Muscle of leg (tissue), 11 donors: ENCODE results near the gene SIRPA. TPM values are rescaled to one million over a fixed set of nuclear protein-coding genes. Genes with fewer than 3 reads are reported as not detected.

ENCODE experiments used
- DNase-seq: peaks from one replicate; pipeline ENCODE4 v3.0.0; 2013
- H3K27ac ChIP-seq: one replicate; pipeline ENCODE4 v1.5.1; 2013; ENCODE audit warnings: mild to moderate bottlenecking, low read length, control low read depth
- H3K27me3 ChIP-seq: one replicate; pipeline ENCODE4 v1.6.1; 2013; ENCODE audit warnings: low read length; ENCODE audit not compliant: control insufficient read depth, insufficient read depth
- H3K36me3 ChIP-seq: one replicate; pipeline ENCODE4 v1.6.1; 2013; ENCODE audit warnings: low read length; ENCODE audit not compliant: control insufficient read depth, insufficient read depth
- H3K4me1 ChIP-seq: one replicate; pipeline ENCODE4 v1.6.1; 2013; ENCODE audit warnings: low read length; ENCODE audit not compliant: control insufficient read depth, insufficient read depth
- H3K4me3 ChIP-seq: one replicate; pipeline ENCODE4 v1.5.1; 2013; ENCODE audit warnings: low read length, control low read depth
- H3K9me3 ChIP-seq: replicated peaks from 2 replicates; pipeline ENCODE4 v1.6.1; 2013; ENCODE audit warnings: low read depth, low read length; ENCODE audit not compliant: control insufficient read depth
- WGBS: methylation state at CpG from one replicate; pipeline ENCODE4 v1.1.5; 2013; ENCODE audit warnings: missing lambda C conversion rate; ENCODE audit not compliant: insufficient coverage; 5-methylcytosine and 5-hydroxymethylcytosine counted together
- polyA plus RNA-seq, 8 donors: library from polyadenylated mRNA; unstranded; fragments of 120-200 nt; gene quantifications; one replicate each; pipeline versions ENCODE4 v1.2.1 to v1.2.3, GENCODE V29; 2013; ENCODE audit warnings: inconsistent platforms in 1 of 8, low replicate concordance in 1 of 8; ENCODE audit not compliant: insufficient read length in 8 of 8, insufficient read depth in 1 of 8
- total RNA-seq: library from RNA; stranded (reverse); fragments of 120-200 nt; gene quantifications from one replicate; pipeline ENCODE4 v1.2.4, GENCODE V29; 2013

Gene SIRPA
- total and polyA plus RNA-seq, 9 donors = 13.3 to 28.4 (median 24.9) TPM

DNA sequence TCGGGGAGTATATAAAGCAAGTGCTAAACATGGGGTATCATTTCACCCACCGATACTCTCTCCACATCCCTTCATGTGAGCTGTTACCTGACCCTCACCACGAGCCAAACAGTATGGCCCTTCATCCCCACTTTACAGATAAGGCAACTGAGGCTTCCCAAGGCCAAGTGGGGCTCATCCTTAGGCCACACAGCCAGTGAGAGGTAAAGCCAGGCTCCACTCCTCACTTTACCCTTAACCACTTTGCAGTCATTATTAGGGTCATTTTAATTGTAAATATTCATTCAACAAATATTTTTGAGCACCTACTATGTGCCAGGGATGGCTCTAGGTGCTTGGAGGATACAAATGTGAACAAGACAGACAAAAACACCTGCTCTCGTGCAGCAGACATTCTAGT lies 7.0 kb downstream of the SIRPA start:
- H3K27ac ChIP-seq = no peak overlapping the region
- peaks cover 24% of the 10 kb centered on the region for H3K4me1 ChIP-seq
- no peak overlapping the region for H3K4me3 ChIP-seq
- peaks cover 7% of the 10 kb centered on the region for H3K36me3 ChIP-seq
- no peaks in the 10 kb centered on the region for H3K27me3 ChIP-seq
- H3K9me3 ChIP-seq = no peaks in the 10 kb centered on the region
- WGBS = 86% methylated on average over 1 of the region's 4 CpGs
- no peak for DNase-seq

GRCh38 chr20:1904135-1904534 lies 8.9 kb downstream of the SIRPA start:
- peaks cover 7% of the 10 kb centered on the region for H3K36me3 ChIP-seq
- no peak for DNase-seq
- no peaks in the 10 kb centered on the region for H3K9me3 ChIP-seq
- peaks cover 10% of the 10 kb centered on the region for H3K4me1 ChIP-seq
- no peak overlapping the region for H3K4me3 ChIP-seq
- H3K27ac ChIP-seq = no peak overlapping the region
- H3K27me3 ChIP-seq = no peaks in the 10 kb centered on the region
- 73% methylated on average over 7 of the region's 9 CpGs for WGBS

- no peak overlapping the region for H3K4me3 ChIP-seq
- H3K9me3 ChIP-seq = no peaks in the 10 kb centered on the region
- peaks cover 7% of the 10 kb centered on the region for H3K36me3 ChIP-seq
- no peak overlapping the region for H3K27ac ChIP-seq
- H3K4me1 ChIP-seq = peaks cover 10% of the 10 kb centered on the region
- H3K27me3 ChIP-seq = no peaks in the 10 kb centered on the region
- 71% methylated on average over 9 of the region's 10 CpGs for WGBS
- DNase-seq = no peak
Observed at GRCh38 chr20:1905009-1905408, 9.8 kb downstream of the SIRPA start.

DNA sequence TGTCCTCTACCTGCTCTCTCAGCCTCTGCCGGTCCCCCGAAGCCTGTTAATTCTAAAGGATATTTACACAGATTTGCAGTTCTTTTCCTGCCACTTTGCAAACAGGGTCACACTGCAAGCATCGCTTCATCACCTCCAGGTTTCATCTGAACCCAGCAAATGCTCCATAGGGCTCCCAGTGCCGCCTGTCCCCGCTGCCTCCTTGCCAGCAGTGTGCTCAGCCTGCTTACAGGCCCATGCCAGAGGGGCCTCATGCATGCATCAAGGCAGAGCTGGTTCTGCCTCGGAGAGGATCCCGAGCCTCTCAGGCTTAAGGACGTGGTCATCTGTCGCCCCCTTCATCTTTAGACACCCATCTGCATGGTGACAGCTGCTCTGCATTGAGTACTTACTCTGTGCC lies 10.5 kb downstream of the SIRPA start:
- Histone ChIP-seq H3K27ac (no peak overlapping the region), H3K27me3 (no peaks in the 10 kb centered on the region), H3K4me1 (peaks cover 4% of the 10 kb centered on the region), H3K36me3 (peaks cover 5% of the 10 kb centered on the region), H3K4me3 (no peak overlapping the region), H3K9me3 (no peaks in the 10 kb centered on the region)
- no peak for DNase-seq
- WGBS = 85% methylated on average over 9 of the region's 9 CpGs

GRCh38 chr20:1906361-1907051 lies 11.3 kb downstream of the SIRPA start:
- no peaks in the 10 kb centered on the region for H3K27me3 ChIP-seq
- no peak overlapping the region for H3K27ac ChIP-seq
- no peaks in the 10 kb centered on the region for H3K9me3 ChIP-seq
- DNase-seq = no peak
- H3K36me3 ChIP-seq = peaks cover 3% of the 10 kb centered on the region
- WGBS = 65% methylated on average over 8 of the region's 9 CpGs
- no peak overlapping the region for H3K4me3 ChIP-seq
- H3K4me1 ChIP-seq = peaks cover 1% of the 10 kb centered on the region

DNA sequence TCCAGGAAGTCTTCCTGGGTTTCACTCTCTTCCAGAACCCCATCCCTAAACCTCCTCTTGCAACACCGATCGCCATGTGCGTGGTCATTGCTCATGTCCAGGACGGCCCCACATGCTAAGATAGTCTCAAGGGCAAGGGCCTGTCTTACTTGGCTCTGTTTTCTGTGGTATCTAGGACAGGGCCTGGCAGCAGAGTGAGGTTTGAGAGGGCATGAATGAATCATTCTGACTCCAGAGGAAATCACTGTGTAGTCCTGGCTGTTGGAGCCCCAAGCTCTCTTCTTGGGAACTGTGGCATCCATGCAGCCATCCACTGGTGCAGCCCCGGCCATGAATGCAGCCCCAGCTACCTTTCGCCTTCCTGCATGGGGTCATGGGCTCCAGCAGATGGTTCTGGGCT lies 12.4 kb downstream of the SIRPA start:
- Histone ChIP-seq H3K27ac (no peak overlapping the region), H3K27me3 (no peaks in the 10 kb centered on the region), H3K36me3 (peaks cover 3% of the 10 kb centered on the region), H3K4me1 (no peaks in the 10 kb centered on the region), H3K9me3 (no peaks in the 10 kb centered on the region), H3K4me3 (no peak overlapping the region)
- DNase-seq = no peak
- 89% methylated on average over 2 of the region's 6 CpGs for WGBS

DNA sequence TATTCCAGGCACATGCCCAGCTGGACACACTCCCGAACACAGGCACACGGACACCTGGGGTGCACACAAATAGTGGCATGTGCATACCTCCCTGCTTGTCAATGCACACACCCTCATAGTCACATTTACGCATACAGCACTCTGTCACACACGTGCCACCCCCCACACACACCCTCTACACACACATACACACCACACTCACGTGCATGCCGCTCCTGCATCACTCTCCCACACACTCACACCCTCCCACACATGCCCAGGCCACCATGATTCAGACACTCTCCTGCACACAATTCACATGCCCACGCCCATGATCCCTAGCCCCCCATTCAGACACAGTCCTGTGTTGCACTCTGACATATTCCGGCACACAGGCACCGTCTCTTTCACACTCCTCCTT lies 13.0 kb downstream of the SIRPA start:
- no peaks in the 10 kb centered on the region for H3K9me3 ChIP-seq
- peaks cover 3% of the 10 kb centered on the region for H3K36me3 ChIP-seq
- no peak overlapping the region for H3K4me3 ChIP-seq
- H3K27me3 ChIP-seq = no peaks in the 10 kb centered on the region
- no peaks in the 10 kb centered on the region for H3K4me1 ChIP-seq
- WGBS = 85% methylated on average over 8 of the region's 9 CpGs
- no peak for DNase-seq
- no peak overlapping the region for H3K27ac ChIP-seq

DNA sequence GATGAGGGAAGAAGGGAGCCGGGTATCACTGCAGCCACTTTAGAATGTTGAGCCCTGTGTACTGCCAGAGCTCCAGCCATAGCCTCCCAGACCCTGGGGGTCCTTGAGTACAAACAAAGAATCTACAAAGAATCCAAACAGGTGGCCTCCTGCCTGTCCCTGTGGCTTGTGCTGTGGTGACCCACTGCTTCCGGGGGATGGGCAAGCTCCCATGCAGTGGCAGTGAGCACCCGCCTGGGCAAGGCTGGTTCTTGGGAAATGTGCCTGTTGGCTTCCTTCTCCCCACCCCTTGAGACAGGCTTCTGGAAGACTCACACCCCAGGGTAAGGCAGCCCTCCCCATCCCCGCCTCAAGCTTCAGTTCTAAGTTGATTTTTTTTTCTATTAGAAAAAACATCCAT lies 13.9 kb downstream of the SIRPA start:
- H3K27ac ChIP-seq = no peak overlapping the region
- H3K9me3 ChIP-seq = no peaks in the 10 kb centered on the region
- no peaks in the 10 kb centered on the region for H3K4me1 ChIP-seq
- H3K36me3 ChIP-seq = peaks cover 3% of the 10 kb centered on the region
- 100% methylated on average over 3 of the region's 4 CpGs for WGBS
- H3K27me3 ChIP-seq = no peaks in the 10 kb centered on the region
- H3K4me3 ChIP-seq = no peak overlapping the region
- DNase-seq = no peak

DNA sequence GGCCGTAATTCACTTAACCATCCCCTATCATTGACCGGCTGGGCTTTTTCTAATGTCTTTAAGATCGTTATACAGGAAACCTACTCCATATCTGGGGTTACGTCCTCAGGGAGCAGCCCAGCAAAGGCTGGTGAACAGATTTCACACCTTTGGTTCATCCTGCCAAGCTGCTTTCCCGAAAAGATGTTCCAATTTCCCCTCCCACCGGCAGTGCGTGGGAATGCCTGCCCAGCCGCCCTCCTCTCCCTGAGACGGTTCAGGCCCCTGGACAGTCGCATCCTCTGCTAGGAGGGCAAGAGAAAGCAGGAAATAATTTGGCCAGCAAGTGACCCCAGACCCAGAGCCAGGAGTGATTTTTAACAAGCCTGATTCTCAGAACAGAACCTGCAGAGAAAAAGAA lies 16.3 kb downstream of the SIRPA start:
- WGBS = 78% methylated on average over 9 of the region's 10 CpGs
- Histone ChIP-seq H3K4me1 (no peaks in the 10 kb centered on the region), H3K27me3 (no peaks in the 10 kb centered on the region), H3K9me3 (no peaks in the 10 kb centered on the region), H3K36me3 (peaks cover 12% of the 10 kb centered on the region), H3K27ac (no peak overlapping the region), H3K4me3 (no peak overlapping the region)
- no peak for DNase-seq

- no peak overlapping the region for H3K4me3 ChIP-seq
- no peak overlapping the region for H3K27ac ChIP-seq
- WGBS = 66% methylated on average over 5 of the region's 12 CpGs
- peaks cover 15% of the 10 kb centered on the region for H3K36me3 ChIP-seq
- H3K4me1 ChIP-seq = no peaks in the 10 kb centered on the region
- H3K27me3 ChIP-seq = no peaks in the 10 kb centered on the region
- DNase-seq = no peak
- no peaks in the 10 kb centered on the region for H3K9me3 ChIP-seq
Observed at GRCh38 chr20:1912053-1912452, 16.8 kb downstream of the SIRPA start.

- no peak overlapping the region for H3K27ac ChIP-seq
- H3K36me3 ChIP-seq = peaks cover 19% of the 10 kb centered on the region
- no peak for DNase-seq
- H3K9me3 ChIP-seq = no peaks in the 10 kb centered on the region
- no peaks in the 10 kb centered on the region for H3K4me1 ChIP-seq
- WGBS = 69% methylated on average over 6 of the region's 8 CpGs
- no peak overlapping the region for H3K4me3 ChIP-seq
- no peaks in the 10 kb centered on the region for H3K27me3 ChIP-seq
Observed at GRCh38 chr20:1912646-1913045, 17.4 kb downstream of the SIRPA start.
